ENCODE measurements around the gene ASS1. TPM values are rescaled to one million over a fixed set of nuclear protein-coding genes. Genes with fewer than 3 reads are reported as not detected.
"Not testable (repeated sequence)": the region's sequence is repeated elsewhere in the genome, so short reads cannot be mapped to it uniquely, and the experiment has no call there.

Gene ASS1
- polyA plus RNA-seq, 5 donors, result 12.2 to 33.2 (median 22.0) TPM

- no peak for DNase-seq
Measured at GRCh38 chr9:130432796-130433167, 12.0 kb upstream of the ASS1 start.

GRCh38 chr9:130433168-130433946 lies 11.4 kb upstream of the ASS1 start:
- no peak for DNase-seq

GRCh38 chr9:130433947-130434262 lies 10.9 kb upstream of the ASS1 start:
- DNase-seq, result no peak

- not testable (repeated sequence) for DNase-seq
Measured at GRCh38 chr9:130434656-130435055, 10.1 kb upstream of the ASS1 start.

GRCh38 chr9:130437011-130437789 lies 7.6 kb upstream of the ASS1 start:
- no peak for DNase-seq

- no peak for DNase-seq
Measured at GRCh38 chr9:130438382-130438981, 6.3 kb upstream of the ASS1 start.

- no peak for DNase-seq
Measured at GRCh38 chr9:130441031-130441430, 3.7 kb upstream of the ASS1 start.

- DNase-seq, result no peak
Measured at GRCh38 chr9:130442746-130443455, 1.9 kb upstream of the ASS1 start.

GRCh38 chr9:130443456-130443801 lies 1.3 kb upstream of the ASS1 start:
- no peak for DNase-seq

GRCh38 chr9:130443840-130444492 lies 795 bp upstream of the ASS1 start:
- no peak for DNase-seq

GRCh38 chr9:130445268-130445983 lies 665 bp downstream of the ASS1 start:
- no peak for DNase-seq

- peak; percentile 66 to 73 for DNase-seq
Measured at GRCh38 chr9:130446101-130446861, 1.5 kb downstream of the ASS1 start.

- no peak for DNase-seq
Measured at GRCh38 chr9:130447193-130447816, 2.5 kb downstream of the ASS1 start.

GRCh38 chr9:130448035-130448624 lies 3.4 kb downstream of the ASS1 start:
- no peak for DNase-seq

- DNase-seq, result no peak
Measured at GRCh38 chr9:130448771-130449603, 4.2 kb downstream of the ASS1 start.

GRCh38 chr9:130450344-130451003 lies 5.7 kb downstream of the ASS1 start:
- no peak for DNase-seq

- no peak for DNase-seq
Measured at GRCh38 chr9:130451004-130451390, 6.2 kb downstream of the ASS1 start.
